A673 (cell line): ENCODE data around the gene DCHS2.

Experiments
- CTCF ChIP-seq: fragments of 300-800, 200-600 bp; sonication (generic); conservative IDR thresholded peaks from 2 replicates; pipeline ENCODE4 v1.5.1; 2017; ENCODE audit warnings: low read depth, mild to moderate bottlenecking, antibody characterized with exemption, low read length, moderate library complexity, mixed read lengths
- EZH2 ChIP-seq: fragments of 200-600 bp; sonication (generic); IDR thresholded peaks from 2 replicates; pipeline ENCODE4 v1.6.1; 2017; ENCODE audit warnings: borderline replicate concordance, low read depth, mild to moderate bottlenecking, mixed read lengths, antibody characterized with exemption, low read length; ENCODE audit not compliant: poor library complexity, severe bottlenecking

- TF ChIP-seq CTCF (no peak), EZH2 (no peak)
Observed at GRCh38 chr4:154454710-154455109, 36.9 kb downstream of the DCHS2 start.
